Skeletal muscle tissue (tissue), 4 donors: ENCODE data around the gene BANK1. TPM values are rescaled to one million over a fixed set of nuclear protein-coding genes. Genes with fewer than 3 reads are reported as not detected.

Experiments
- H3K27ac ChIP-seq: one replicate; pipeline ENCODE4 v1.7.0; 2013; ENCODE audit warnings: mild to moderate bottlenecking, low read depth, low read length, inconsistent platforms
- H3K27me3 ChIP-seq, 3 donors: one replicate each; pipeline ENCODE4 v1.7.0; 2013; ENCODE audit warnings: low read length in 3 of 3; ENCODE audit not compliant: control insufficient read depth in 3 of 3, insufficient read depth in 3 of 3
- H3K36me3 ChIP-seq, 3 donors: one replicate each; pipeline ENCODE4 v1.7.0; 2013; ENCODE audit warnings: low read length in 3 of 3; ENCODE audit not compliant: control insufficient read depth in 3 of 3, insufficient read depth in 3 of 3
- H3K4me1 ChIP-seq, 3 donors: one replicate each; pipeline ENCODE4 v1.7.0; 2013; ENCODE audit warnings: low read length in 3 of 3, mild to moderate bottlenecking in 3 of 3; ENCODE audit not compliant: control insufficient read depth in 3 of 3, insufficient read depth in 3 of 3
- H3K4me3 ChIP-seq, 3 donors: one replicate each; pipeline ENCODE4 v1.7.0; 2013; ENCODE audit warnings: low read length in 3 of 3
- H3K9ac ChIP-seq, 3 donors: one replicate each; pipeline ENCODE4 v1.7.0; 2013; ENCODE audit warnings: low read length in 3 of 3, mild to moderate bottlenecking in 3 of 3, moderate library complexity in 2 of 3, low read depth in 1 of 3
- H3K9me3 ChIP-seq, 3 donors: one replicate each; pipeline ENCODE4 v1.7.0; 2013; ENCODE audit warnings: low read length in 3 of 3; ENCODE audit not compliant: control insufficient read depth in 3 of 3
- total RNA-seq: library from RNA; depleted of rRNA; stranded (reverse); fragments of >200 nt; gene quantifications from one replicate; pipeline ENCODE4 v1.2.3, GENCODE V29; 2014
- donor health status: Osteomylitis.

Gene BANK1
- total RNA-seq, 1 donor from 2014 or later, result 0.52 TPM

DNA sequence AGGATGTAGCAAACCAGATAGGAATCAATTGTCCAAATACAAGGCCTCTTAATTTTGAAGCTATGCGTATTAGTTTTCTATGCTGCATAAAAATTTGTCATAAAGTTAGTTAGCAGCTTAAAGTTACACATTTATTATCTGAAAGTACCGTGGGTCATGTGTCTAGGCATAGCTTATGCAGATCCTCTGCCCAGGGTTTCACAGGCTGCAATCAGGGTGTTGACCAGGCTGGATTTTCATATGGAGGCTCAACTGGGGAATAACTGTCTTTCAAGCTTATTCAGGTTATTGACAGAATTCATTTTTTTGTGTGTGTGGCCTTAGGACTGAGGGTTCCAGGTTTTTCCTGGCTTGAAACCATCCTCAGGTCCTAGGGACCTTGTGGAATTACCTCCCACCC lies 289.7 kb downstream of the BANK1 start:
- Histone ChIP-seq H3K36me3 (no peaks in the 10 kb centered on the region), H3K27me3 (no peaks in the 10 kb centered on the region), H3K9me3 (no peaks in the 10 kb centered on the region), H3K27ac (no peak overlapping the region), H3K4me3 (no peak overlapping the region), H3K4me1 (no peaks in the 10 kb centered on the region), H3K9ac (no peak overlapping the region)

DNA sequence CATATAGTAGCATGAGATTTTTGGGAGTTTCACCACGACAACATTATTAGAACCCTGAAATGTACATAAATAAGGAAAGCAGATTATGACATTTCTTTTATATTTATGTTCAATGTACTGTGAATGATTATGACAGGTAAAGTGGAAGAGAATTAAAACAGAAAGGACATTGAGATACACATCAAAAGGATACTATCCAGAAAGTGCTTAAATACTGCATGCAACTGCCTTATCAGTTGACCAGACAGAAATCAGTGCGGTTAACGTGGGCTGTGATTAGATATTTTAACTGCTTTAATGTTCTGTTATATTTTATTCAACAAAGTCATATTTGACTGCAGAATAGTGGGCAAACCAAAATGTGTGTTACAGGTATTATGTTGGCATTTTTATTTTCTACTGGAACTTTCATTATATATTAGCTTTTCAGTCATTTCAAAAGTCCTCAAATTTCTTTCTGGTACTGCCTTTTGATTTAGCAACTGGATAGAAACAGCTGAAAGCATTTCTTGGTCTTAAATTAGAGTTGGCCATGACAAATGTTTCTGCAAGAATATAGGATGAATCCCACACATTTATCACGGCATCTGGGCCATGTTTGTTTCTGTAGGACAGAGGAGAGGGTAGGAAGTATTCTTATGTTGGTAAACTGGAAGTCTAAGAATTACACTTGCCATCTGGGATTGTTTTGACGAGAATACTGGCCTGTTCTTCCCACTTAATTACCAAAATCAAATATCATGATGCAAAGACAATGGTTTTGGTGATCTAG lies 299.5 kb downstream of the BANK1 start:
- no peaks in the 10 kb centered on the region for H3K27me3 ChIP-seq
- H3K4me3 ChIP-seq, result no peak overlapping the region
- H3K36me3 ChIP-seq, result no peaks in the 10 kb centered on the region
- no peak overlapping the region for H3K27ac ChIP-seq
- H3K9me3 ChIP-seq, result no peaks in the 10 kb centered on the region
- H3K4me1 ChIP-seq, result no peaks in the 10 kb centered on the region
- no peak overlapping the region for H3K9ac ChIP-seq

DNA sequence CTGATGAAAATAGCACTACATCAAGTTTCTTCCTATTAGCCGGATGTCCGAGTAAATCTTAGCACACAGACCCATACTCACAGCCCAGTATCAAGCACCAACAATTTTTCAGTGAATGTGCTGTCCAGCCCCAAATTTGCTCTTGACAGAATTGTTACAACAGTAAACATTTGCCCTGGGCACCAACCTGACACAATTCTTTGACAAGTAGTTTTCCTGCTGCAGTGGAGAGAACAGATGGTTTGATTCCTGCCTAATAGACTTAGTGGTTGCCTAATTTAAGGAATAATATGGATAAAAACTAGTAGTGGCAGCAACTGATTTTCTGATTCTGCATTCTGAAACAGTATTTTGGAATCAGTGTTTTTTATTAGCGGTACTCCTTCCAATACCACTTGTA lies 301.1 kb downstream of the BANK1 start:
- no peaks in the 10 kb centered on the region for H3K27me3 ChIP-seq
- H3K9me3 ChIP-seq, result no peaks in the 10 kb centered on the region
- H3K36me3 ChIP-seq, result no peaks in the 10 kb centered on the region
- H3K4me3 ChIP-seq, result no peak overlapping the region
- H3K9ac ChIP-seq, result no peak overlapping the region
- no peaks in the 10 kb centered on the region for H3K4me1 ChIP-seq
- H3K27ac ChIP-seq, result no peak overlapping the region

DNA sequence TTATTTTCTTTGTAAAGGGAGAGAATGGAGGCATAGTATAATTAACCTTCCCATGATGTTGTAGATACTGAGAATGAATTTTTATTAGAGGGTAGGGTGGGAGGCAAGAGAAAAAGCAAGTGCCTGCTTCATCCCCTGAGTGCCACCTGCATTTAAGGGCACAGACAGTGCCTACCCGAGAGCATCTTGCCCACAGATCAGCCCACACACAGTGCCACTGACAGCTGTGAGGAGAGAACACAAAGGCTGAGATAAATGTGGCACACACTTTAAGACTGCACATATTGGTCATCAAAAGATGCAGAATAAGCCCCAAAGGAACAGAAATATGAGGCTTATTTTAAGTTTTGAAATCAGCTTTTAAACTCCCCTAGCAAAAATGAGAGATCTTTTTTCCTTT lies 304.0 kb downstream of the BANK1 start:
- Histone ChIP-seq H3K27me3 (no peaks in the 10 kb centered on the region), H3K4me1 (no peaks in the 10 kb centered on the region), H3K9me3 (no peaks in the 10 kb centered on the region), H3K4me3 (no peak overlapping the region), H3K36me3 (no peaks in the 10 kb centered on the region), H3K27ac (no peak overlapping the region), H3K9ac (no peak overlapping the region)

DNA sequence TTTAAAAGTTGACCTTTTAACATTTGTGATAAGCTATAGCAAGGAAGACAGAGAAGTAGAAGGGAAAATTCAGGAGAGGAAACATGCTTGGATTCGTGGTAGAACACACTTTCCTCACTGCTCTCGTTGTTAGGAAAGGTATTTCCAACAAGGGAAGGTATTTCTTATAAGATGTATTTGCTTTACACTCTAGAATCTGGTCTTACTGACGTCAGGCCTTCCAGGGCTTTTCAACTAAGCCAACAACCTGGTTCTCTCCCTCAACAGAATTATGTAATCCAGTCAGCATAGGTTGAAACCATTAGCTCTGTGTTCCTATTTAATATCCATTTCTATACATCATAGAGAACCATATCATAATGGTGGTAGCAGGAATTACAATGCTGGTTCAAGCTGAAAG lies 312.8 kb downstream of the BANK1 start:
- Histone ChIP-seq H3K4me1 (no peaks in the 10 kb centered on the region), H3K27ac (no peak overlapping the region), H3K27me3 (no peaks in the 10 kb centered on the region), H3K36me3 (no peaks in the 10 kb centered on the region), H3K4me3 (no peak overlapping the region), H3K9me3 (peaks cover 0 to 14% (median 0%) of the 10 kb centered on the region in 3 donors), H3K9ac (no peak overlapping the region)

DNA sequence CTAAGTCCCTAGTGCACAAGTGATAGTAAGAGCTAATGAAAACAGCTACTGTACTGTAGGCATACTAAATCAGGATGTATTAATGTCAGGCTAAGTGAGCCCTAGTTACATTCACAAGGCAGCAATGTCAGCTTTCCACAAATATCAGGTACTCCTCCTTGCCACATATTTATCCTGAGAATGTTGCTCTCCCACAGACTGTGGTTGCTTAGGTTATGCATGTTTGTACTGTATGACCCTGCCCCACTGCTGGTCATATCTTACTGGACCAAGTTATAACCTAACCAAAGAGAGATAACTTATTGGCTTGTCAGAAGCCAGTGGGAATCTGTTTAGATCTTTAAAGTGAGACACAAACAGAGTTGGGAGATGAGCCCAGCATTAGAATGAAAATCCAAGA lies 313.7 kb downstream of the BANK1 start:
- Histone ChIP-seq H3K9me3 (peaks cover 0 to 17% (median 0%) of the 10 kb centered on the region in 3 donors), H3K4me1 (no peaks in the 10 kb centered on the region), H3K27ac (no peak overlapping the region), H3K9ac (no peak overlapping the region), H3K4me3 (no peak overlapping the region), H3K36me3 (no peaks in the 10 kb centered on the region), H3K27me3 (no peaks in the 10 kb centered on the region)

DNA sequence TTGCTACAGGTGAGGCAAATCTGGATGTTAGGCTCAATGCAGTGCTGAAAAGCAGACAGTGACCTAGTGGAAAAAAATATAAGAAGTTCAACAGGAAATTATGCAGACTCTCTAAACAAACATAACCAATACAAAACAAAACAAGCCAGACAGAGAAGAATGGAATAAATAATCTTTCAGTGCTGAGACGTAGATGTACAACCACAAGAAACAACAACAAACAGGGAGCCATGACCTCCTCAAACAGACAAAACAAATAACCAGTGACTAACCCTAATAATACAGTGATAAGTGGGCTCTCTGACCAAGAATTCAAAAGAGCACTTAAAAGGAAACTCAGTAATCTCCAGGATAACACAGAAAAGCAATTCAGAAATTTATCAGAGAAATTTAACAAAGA lies 315.5 kb downstream of the BANK1 start:
- no peak overlapping the region for H3K9ac ChIP-seq
- no peak overlapping the region for H3K27ac ChIP-seq
- H3K27me3 ChIP-seq, result no peaks in the 10 kb centered on the region
- no peaks in the 10 kb centered on the region for H3K4me1 ChIP-seq
- H3K4me3 ChIP-seq, result no peak overlapping the region
- H3K36me3 ChIP-seq, result no peaks in the 10 kb centered on the region
- peaks cover 0 to 17% (median 0%) of the 10 kb centered on the region in 3 donors for H3K9me3 ChIP-seq

DNA sequence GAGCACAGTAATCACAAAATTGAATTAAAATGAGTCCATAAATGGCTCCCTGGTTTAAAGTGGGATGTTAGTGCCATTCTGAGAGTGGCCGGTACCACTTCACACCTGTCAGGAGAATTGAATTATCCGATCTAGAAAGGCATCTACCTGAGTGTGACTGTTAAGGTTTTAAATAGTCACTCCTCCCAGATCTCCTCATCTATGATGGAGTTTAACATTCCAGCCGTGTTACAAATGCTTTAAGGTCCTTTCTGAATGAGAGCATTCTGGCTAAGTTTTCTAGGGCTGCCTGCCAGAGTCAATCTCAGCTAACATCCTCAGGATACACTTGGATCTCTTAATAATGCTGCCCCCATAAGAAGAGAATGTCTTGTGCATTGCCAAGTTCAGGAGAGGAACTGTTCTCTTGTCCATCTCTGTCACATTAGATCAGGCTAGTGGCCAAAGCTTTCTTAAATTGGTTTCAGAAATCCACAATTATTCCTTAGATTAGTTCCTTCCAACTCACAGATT lies 323.6 kb downstream of the BANK1 start:
- Histone ChIP-seq H3K9ac (no peak overlapping the region), H3K27me3 (no peaks in the 10 kb centered on the region), H3K4me3 (no peak overlapping the region), H3K9me3 (peaks cover 0 to 4% (median 0%) of the 10 kb centered on the region in 3 donors), H3K27ac (no peak overlapping the region), H3K36me3 (no peaks in the 10 kb centered on the region), H3K4me1 (no peaks in the 10 kb centered on the region)

DNA sequence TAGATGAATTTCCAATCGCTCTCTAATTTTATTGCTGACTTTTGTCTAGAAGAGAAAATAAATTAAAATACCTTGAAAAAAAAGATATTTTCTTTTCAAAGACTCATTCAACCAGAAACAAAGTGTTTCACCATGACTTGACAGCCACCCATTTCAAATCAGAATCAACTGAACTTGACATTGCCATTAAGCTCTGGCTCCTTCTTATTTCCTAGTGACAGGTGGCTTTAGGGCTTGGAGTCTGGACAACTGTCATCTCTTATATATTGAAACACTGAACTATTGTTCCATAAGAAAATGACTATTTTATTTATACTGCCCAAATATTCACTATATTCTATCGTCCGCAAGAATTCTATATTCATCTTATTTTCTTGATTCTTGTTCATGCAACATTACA lies 325.6 kb downstream of the BANK1 start:
- Histone ChIP-seq H3K27ac (no peak overlapping the region), H3K9ac (no peak overlapping the region), H3K36me3 (no peaks in the 10 kb centered on the region), H3K9me3 (peaks cover 0 to 4% (median 0%) of the 10 kb centered on the region in 3 donors), H3K4me3 (no peak overlapping the region), H3K27me3 (no peaks in the 10 kb centered on the region), H3K4me1 (no peaks in the 10 kb centered on the region)

DNA sequence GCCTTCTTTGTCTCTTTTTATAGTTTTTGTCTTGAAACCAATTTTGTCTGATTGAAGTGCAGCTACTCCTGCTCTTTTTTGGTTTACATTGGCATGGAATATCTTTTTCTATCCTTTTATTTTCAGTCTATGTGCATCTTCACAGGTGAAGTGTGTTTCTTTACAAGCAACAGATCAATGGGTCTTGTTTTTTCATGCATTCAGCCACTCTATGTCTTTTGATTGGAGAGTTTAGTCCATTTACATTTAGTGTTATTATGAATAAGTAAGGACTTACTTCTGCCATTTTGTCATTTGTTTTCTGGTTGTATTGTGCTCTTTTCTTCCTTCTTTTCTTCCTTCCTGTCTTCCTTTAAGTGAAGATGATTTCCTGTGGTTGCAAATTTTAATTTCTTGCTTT lies 330.3 kb downstream of the BANK1 start:
- Histone ChIP-seq H3K36me3 (no peaks in the 10 kb centered on the region), H3K27ac (no peak overlapping the region), H3K4me1 (no peaks in the 10 kb centered on the region), H3K9ac (no peak overlapping the region), H3K9me3 (no peaks in the 10 kb centered on the region), H3K4me3 (no peak overlapping the region), H3K27me3 (no peaks in the 10 kb centered on the region)
